ENCODE data around the gene FAAH.

DNA sequence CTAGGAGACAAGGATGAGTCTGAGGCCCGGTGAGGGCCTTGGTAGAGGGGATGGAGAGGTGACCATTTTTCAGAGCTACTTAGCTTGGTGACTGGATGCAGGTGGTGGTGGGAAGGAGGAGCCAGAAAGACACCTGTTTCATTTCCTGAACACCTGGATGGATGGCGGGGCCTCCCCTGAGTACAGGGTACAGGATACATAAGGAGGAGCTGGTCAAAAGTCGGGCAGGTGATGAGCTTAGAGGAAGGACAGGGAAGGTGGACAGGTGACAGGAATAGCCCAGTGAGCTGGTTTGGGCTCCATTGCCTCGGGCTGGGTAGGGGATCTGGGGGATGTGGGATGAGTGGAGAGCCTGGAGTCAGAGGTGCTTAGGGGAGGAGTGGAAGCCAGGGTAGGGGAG, 6.3 kb downstream of the FAAH start:
- TF ChIP-seq, protein P1, sequence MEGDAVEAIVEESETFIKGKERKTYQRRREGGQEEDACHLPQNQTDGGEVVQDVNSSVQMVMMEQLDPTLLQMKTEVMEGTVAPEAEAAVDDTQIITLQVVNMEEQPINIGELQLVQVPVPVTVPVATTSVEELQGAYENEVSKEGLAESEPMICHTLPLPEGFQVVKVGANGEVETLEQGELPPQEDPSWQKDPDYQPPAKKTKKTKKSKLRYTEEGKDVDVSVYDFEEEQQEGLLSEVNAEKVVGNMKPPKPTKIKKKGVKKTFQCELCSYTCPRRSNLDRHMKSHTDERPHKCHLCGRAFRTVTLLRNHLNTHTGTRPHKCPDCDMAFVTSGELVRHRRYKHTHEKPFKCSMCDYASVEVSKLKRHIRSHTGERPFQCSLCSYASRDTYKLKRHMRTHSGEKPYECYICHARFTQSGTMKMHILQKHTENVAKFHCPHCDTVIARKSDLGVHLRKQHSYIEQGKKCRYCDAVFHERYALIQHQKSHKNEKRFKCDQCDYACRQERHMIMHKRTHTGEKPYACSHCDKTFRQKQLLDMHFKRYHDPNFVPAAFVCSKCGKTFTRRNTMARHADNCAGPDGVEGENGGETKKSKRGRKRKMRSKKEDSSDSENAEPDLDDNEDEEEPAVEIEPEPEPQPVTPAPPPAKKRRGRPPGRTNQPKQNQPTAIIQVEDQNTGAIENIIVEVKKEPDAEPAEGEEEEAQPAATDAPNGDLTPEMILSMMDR (IDR thresholded peaks at IDR 0.05), result no peak
- TF ChIP-seq POLR2A (IDR thresholded peaks at IDR 0.05) (no peak), EP300 (IDR thresholded peaks at IDR 0.05) (no peak)
